NCI-H2171 treated with DMSO at 0.1 percent for 48 hours (cell line): ENCODE results near the gene WRNIP1.

ENCODE experiments used
- DNase-seq: peaks from one replicate; lab custom pipeline; 2025; lab: John Stamatoyannopoulos, UW

The WRNIP1 gene

DNA sequence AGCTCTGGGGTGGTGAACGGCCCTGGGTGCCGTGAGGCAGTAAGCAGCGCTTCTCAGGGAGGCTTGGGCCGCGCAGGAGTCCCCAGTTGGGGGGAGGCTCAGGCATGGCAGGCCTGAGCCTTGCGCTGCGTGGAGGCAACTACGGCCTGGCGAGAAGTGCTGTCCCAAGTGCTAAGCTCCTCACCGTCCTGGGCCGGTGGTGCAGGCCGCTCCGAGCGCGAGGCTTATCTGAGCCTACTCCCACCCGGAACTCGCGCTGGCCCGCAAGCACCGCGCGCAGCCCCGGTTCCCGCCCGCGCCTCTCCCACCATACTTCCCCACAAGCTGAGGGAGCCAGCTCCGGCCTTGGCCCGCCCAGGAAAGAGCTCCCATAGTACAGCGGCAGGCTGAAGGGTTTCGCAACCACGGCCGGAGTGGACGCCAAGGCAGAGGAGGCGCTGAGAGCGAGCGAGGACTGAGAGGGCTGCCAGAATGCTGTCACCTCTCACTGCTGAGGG is 1.8 kb upstream of the WRNIP1 start:
- DNase-seq: no peak

DNA sequence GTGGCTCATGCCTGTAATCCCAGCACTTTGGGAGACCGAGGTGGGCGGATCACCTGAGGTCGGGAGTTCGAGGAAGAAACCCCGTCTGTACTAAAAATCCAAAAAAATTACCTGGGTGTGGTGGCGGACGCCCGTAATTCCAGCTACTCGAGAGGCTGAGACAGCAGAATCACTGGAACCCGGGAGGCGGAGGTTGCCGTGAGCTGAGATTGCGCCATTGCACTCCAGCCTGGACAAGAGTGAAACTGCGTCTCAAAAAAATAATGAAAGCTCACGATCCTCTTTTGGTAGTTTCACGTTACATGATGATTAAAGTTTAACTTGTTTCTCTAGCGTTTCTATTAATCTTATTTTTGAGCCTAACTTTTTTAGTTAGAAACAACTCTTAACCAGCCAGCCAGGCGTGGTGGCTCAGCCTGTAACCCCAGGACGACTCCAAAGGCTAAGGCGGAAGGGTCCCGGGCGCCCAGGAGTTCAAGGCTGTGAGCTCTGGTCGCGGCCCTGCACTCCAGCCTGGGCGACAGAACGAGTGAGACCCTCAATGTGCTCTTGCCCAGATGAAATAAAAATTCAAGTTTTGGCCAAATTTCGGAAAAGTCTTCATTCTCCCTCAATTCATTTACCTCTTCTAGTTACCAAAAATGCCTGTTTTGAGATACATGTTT is 1.2 kb upstream of the WRNIP1 start:
- no peak for DNase-seq

DNA sequence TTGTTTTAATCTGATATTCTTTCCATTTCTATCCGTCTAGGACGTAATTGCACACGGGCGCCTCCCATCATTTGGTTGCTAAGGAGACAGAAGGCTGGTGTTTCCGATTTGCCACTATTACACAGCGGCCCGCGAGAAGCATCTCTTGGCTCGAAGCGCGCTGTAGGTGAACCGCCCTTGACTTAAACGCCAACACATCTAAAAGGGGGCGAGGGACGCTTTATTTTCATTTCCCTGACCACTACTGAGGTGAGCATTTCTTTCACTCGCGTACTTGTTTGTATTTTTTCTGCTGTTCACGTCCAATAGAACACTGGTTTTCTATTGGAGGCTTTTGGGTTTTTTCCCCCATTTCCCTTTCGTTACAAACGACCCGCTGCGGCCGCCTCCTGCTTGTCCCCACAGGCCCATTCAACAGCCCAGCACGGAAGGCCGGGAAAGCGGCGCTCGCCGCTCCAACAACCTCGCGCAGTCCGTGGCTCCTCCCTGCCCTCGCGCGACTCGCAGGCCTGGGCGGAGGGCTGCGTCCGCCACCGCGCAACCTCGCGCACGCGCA is 505 bp upstream of the WRNIP1 start:
- peak; percentile 88 for DNase-seq

DNA sequence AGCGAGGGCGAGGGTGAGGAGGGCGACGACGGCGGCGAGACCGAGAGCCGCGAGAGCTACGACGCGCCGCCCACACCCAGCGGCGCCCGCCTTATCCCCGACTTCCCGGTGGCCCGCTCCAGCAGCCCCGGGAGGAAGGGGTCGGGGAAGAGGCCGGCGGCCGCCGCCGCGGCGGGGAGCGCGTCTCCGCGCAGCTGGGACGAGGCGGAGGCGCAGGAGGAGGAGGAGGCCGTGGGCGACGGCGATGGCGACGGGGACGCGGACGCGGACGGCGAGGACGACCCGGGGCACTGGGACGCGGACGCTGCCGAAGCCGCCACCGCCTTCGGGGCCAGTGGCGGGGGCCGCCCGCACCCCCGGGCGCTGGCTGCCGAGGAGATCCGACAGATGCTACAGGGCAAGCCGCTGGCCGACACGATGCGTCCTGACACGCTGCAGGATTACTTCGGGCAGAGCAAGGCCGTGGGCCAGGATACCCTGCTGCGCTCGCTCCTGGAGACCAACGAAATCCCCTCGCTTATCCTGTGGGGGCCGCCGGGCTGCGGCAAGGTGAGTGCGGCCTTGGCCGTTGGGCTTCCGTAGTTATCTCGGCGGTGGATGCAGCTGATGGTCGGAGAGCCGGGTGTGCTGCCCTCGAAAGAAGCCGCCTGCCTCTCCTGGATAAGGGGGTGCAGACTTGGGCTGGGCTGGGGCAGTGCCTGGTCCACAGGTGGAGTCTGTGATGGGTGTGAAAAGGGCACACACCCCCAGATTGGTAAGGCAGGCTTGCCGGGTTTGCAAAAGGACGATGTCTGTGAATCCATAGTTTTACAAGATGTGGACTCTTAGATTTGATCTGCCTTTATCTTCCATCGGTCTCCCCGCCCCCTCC is 938 bp downstream of the WRNIP1 start:
- peak; percentile 56 for DNase-seq

DNA sequence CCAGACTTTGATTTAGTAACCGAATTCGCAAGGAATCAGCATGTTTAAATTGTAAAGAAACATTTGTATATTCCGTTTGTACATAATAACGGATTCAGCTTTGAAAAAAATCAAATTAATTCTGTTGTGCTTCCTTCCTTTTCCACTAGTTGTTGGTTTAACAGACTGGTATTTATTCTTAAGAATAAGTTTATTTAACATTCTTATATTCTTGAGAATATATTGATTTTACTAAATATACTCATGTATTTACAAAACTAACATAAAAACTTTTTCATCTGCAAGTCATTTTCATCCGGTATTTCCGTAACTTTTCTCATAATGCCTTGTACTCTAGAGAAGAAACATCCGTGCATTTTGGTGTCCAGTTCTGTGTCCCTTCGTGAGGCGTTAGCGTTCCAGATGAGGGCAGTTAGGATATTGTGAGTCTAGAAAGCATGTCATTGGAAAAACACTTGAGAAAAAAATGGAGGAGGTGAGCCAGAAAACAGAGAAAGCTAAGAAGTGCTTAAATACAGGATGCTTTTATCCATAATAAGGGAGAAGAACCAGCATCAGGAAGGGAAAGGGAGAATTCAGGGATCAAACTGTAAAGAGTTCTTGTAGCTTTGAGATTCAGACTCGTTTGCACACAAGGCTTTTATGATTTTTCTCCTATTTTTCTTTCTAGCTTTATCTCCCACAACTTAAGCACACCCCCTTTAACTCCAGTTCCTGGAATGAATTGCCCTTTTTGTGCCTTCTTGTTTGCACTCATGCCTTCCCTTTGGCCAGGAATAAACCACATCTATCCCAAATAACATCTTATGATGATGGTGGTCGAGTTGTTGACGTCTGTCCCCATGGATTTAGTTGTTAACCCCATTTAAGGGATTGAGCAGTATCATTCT is 1.8 kb downstream of the WRNIP1 start:
- DNase-seq: peak; percentile 25

DNA sequence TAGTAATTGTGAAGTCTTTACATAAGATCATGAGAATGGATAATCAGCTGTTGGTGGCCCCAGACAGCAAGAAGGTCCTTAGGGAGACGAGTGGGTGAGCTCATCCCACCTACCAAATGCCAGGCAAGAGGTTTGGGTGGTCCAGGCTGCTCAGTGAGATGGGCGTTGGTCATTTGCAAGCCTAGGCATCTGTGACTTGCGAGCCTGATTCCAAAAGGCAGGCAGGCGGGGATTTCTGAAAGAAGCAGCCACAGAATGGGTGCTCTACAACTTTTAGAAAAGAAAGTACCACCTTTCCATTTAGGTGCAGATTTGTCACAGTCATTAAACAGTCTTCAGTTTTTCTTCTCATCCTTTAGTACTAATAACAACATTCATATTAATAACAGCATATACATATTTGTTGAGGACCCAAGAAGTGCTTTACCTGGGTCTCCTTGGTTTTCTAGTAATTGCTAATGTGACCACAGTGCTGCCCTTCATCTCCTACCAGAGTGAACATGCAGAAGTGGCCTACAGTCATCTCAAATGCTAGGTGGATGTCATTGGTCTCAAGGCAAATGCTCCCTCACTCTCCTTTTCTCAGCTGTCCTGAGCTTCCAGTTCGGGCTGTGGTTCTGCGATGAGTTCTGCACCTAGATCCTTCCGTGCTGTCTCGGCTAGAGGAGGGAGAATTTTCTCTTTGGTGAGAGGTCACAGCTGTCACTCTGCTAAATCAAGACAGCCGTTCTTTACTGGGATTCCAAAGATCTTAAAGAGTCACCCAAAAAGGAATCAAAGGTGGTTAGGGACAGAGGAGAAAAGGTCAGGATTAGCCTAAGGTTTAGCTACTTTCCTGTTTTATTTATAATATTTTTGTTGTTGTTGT is 2.7 kb downstream of the WRNIP1 start:
- no peak for DNase-seq

DNA sequence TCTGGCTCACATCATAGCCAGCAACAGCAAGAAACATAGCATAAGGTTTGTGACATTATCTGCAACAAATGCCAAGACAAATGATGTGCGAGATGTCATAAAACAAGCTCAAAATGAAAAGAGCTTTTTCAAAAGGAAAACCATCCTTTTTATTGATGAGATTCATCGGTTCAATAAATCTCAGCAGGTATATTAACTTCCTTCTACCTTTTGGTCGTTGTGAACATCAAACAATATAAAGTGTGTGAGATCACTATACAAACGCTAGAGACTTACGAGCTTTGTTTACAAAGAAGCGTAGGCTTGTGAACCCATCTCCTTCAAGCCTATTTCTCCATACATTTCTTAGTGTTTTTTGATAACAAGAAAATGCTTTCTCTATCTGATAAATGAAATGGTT is 3.5 kb downstream of the WRNIP1 start:
- no peak for DNase-seq

DNA sequence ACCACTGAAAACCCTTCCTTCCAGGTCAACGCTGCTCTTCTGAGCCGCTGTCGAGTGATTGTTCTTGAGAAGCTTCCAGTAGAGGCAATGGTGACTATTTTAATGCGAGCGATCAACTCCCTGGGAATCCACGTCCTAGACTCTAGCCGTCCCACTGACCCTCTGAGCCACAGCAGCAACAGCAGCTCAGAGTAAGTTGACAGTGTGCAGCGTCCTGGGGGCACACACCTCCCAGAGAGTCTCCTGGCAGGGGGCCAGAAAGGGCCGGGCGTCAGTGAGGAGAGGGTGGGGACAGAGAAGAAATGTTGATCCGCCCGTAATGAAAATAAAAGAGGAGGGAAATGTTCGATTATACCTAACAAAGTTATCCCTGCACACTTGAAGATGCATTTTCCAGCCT is 5.0 kb downstream of the WRNIP1 start:
- DNase-seq: no peak

DNA sequence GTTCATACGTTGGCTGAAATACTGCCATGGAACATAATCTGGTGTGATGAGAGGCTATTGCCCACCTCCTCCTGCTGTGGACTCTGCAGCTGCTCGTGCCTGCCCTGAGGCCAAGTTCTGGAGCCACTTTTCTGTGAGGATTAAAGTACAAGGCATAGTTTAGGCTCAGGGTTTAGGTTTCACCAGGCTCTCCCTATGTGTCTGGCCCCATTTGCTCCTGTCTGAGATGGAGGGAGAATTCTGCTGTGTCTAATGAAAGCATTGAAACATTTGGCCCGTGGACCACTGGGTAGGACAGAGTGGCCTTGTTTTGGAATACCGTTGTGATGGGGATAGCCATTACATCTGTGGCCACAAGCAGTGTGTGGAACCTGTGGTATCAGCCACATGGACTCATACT is 5.9 kb downstream of the WRNIP1 start:
- DNase-seq: no peak

DNA sequence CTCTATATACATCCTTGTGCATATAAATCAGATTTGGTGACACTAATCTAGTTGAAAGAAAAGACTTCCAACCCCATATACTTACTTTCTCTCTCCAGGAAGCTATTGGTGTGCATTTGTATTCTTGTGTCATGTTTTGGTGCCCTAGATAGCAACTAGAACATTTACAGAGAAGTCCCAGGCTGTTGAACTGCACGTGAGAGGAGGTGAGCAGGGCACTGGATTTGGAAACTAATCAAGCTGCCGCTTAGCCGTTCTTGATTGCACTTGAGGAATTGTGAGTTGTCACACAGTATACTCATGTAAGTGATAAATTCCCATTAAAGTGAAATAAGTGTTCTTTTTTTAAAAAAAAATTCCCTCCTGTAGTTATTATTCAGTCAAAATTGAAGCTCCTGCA is 7.6 kb downstream of the WRNIP1 start:
- DNase-seq: no peak

DNA sequence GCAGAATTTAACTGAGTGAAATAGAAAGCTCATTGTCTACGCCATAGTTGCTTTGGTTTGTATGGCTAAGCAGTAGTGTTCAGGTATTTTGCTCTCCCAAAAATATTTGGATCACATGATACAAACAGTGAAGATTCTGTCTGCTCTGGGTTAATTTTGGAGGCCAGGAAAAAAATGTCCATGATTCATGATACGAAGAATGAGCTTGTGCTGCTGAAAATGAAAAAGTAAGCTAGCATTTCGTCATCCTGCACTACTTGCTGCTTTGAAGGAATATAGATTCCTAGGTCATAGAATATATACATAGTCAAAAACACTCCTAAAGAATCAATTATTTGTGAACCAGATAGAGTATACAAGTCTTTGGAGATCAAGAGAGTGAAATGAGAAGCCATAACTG is 8.3 kb downstream of the WRNIP1 start:
- DNase-seq: no peak

DNA sequence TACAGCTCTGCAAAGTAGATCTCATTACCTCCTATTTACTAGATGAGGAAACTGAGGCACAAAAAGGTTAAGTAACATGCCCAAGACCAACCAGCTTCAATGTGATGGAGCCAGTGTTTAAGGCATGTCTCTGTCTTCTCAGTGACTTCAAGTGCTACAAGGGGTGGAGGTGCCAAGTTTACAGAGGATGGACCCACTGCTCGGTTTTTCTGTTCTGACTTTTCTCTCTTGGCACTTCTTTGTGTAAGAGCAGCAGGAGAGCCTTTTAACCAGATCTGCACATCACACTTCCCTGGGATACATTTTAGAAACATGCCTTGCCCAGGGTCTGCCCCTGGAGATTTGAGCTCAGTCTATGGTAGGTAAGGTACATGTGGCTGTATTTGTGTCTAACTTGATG is 9.8 kb downstream of the WRNIP1 start:
- DNase-seq: no peak

DNA sequence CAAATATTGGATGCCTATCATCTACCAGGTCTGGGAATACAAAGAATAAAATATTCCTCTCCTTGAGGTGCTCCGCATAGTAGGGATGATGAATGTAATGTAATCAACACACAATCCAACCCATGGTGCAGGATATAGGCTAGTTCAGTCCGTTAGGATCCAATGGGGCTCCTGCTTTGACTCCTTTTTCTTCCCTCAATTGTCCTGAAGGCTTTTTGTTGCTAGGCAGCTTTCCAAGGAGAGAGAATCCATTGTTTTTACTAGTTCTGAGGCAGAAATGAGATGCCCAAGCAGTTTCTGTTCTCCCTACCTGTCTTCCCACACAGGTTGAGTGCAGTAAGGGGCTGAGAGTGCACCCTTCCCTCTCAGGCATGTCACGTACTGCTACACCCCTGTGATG is 12.1 kb downstream of the WRNIP1 start:
- no peak for DNase-seq

DNA sequence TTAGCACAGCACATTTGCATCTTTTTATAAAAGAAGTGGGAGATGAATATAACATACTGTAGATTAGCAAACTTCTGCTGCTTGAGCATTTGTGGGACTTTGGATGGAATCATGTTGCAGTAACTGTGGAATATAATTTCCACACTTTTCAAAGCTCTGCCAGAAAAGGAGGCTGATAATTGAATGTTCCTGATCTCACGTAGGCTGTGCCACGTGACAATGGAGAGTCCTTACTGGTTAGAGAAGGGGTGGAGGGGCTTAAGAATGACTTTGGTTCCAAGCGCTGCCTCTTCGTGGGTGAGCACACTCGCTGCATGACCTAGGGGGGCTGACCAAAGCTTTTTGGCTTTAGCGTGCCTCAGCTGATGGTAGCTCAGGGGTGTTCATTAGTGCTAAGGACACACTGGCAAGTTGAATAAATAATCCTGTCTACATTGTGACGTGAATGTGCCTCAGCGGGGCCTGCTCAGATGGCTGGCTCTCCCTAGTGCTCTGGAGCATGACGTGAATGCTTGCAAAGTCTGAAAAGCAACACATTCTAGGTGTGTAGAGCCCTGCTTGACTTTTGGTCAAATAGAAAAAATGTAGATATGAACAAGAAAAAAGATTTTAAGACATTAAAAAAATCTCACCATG is 15.0 kb downstream of the WRNIP1 start:
- DNase-seq: no peak

DNA sequence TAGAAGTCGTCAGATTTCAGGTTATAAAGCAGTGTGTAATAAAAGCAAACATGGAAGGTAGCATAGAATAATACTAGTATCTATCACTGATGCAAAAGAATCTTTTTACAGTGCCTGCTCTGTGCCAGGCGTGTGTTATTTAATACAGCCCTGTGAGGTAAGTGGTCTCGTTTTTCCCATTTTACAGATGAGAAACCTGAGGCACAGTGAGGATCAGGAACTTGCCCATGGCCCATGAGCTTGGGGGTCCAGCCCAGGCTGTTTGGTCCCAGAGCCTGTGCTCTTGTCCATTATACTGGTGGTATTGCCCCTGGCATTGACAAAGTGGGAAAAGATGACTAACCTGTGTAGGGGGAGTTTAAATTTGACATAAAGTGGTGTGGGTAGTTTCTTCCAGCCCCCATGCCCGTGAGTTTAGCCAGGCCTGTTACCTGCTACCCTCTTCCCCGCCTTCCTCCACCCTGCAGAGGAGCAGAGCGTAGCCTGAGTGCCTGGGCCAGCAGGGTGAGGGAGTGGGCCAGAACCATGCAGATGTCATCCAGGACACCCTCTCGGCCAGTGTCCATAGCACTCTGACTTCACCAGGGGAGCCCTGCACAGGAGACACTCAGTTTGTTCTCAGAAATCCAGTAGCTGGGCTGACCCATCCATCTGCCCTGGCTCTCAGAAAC is 16.6 kb downstream of the WRNIP1 start:
- no peak for DNase-seq

DNA sequence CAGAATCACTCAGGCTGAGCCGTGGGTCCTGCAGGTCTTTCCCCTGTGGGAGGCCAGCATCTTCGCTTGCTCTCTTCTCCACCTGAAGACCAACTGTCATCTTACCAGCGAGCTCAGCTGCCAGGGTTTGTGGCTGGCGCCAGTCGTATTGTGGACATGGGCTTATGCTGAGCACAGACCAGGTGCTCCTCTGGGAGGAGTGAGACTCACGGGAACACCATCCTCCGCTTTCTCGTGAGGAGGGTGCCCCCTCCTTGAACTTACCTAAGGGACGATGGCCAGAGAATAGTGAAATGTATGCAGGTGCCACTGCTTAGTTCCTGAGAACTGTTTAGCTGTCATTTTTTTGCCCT is 17.1 kb downstream of the WRNIP1 start:
- DNase-seq: peak; percentile 34

DNA sequence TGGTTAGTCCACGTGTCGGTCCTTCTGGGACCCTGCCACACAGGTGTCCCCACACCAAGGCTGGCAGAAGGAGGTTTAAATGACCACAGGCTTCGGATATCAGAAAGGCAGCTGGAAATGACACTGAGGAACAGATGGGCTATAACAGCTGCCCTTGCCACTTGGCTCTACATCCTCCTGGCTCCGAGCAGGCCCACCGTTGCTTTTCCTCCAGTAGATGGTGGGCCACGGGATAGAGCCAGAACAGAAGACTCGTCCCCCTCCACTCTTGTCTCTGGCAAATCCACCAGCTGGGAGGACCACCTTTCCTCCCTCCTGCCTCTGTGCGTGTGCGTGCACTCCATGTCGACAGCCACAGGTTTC is 17.6 kb downstream of the WRNIP1 start:
- peak; percentile 86 for DNase-seq

DNA sequence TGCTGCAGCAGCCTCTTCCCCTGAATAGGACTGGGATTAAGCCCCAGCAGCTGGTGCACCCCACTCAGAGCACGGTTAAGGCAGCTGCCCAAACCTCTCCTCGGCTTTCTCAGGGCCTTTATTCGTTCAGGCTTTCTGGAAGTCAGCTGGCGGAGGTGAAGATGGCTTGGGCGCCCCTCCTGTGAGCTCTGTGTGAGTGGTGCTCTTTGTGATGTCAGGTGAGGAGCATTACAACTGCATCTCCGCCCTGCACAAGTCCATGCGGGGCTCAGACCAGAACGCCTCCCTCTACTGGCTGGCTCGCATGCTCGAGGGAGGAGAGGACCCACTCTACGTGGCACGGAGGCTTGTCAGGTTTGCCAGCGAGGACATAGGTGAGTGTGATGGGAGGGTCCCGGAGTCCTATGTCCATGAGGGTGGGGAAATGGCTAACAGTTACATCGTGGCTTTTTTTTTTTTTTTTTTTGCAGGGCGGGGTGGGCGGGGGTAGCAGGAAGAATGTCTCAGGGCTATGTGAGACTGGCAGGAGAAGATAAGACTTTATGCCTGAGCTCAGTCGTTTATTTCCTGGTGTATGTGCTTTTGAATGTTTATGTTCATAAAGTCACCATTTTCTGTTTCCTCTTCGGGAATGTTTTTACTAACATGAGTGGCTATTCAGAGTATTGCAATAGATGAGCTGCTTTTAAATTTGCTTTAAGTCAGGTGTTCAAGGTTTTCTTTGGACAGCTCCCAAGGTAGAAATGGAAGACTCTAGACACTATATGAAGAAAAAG is 18.2 kb downstream of the WRNIP1 start:
- peak; percentile 86 for DNase-seq

DNA sequence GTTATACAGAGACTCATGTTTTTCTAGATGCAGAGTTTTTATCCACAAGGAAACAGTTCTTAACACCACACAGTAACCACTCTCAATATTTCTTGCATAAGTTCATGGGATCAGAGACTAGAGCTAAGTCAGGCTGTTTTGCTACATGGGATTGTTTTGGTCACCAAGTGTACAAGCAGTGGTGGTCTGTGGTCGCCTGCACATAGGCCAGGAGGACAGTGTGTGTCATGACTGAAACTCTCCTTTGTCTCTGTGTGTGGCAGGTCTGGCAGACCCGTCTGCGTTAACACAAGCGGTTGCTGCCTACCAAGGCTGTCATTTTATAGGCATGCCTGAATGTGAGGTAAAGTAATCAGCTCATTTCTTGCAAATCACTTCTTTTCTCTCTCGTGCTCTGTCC is 18.9 kb downstream of the WRNIP1 start:
- DNase-seq: no peak
